HG03108 (cell line): ENCODE measurements around the gene HADH.
A peak's percentile ranks its signal among the peaks of the same experiment; 100 is the strongest.
"Not testable (repeated sequence)": the region's sequence is repeated elsewhere in the genome, so short reads cannot be mapped to it uniquely, and the experiment has no call there.

Experiments used
- ATAC-seq: cut with Tn5 transposase; IDR thresholded peaks from one replicate; pipeline ENCODE4 v1.9.1; 2021; ENCODE audit warnings: moderate library complexity; ENCODE audit not compliant: unreplicated experiment

Gene HADH

DNA sequence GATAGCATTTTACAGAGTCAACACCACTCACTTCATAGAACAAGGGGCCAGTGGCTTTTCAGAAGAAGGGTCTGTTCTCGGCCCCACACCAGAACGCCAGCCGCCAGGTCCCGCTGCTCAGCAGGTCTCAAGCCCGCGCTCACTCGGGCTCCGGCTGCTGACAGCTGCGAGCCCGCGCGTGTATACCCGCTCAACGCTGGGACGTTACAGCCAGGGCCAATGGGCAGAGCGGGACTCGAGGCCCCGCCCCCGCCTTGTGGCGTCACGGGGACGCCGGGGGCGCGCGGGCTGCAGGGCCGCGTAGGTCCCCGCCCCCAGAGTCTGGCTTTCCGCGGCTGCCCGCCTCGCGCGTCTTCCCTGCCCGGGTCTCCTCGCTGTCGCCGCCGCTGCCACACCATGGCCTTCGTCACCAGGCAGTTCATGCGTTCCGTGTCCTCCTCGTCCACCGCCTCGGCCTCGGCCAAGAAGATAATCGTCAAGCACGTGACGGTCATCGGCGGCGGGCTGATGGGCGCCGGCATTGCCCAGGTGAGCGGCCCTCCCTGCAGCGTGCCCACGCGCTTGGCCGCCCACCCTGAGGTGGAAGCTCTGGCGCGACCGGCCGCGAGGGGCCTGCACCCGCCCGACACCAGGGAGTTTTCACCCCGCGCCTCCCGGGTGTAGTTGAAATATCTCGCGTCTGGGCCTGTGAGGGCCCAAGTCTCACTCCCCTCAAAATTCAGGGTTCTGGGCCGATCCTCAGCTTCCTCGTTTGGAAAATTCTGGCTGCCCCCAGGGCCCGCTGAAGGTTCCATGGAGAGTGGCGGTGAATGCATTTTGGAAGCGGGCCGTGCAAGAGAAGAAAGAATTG, at the start of gene HADH:
HADH (plus strand) TSS at position 353 of the 850 bp plus-strand sequence; CDS start at position 397, 44 bp downstream.
- ATAC-seq, result peak; percentile 95

- no peak for ATAC-seq
These were observed 43.9 kb upstream of the HADH start for GRCh38 chr4:107945809-107946208.

DNA sequence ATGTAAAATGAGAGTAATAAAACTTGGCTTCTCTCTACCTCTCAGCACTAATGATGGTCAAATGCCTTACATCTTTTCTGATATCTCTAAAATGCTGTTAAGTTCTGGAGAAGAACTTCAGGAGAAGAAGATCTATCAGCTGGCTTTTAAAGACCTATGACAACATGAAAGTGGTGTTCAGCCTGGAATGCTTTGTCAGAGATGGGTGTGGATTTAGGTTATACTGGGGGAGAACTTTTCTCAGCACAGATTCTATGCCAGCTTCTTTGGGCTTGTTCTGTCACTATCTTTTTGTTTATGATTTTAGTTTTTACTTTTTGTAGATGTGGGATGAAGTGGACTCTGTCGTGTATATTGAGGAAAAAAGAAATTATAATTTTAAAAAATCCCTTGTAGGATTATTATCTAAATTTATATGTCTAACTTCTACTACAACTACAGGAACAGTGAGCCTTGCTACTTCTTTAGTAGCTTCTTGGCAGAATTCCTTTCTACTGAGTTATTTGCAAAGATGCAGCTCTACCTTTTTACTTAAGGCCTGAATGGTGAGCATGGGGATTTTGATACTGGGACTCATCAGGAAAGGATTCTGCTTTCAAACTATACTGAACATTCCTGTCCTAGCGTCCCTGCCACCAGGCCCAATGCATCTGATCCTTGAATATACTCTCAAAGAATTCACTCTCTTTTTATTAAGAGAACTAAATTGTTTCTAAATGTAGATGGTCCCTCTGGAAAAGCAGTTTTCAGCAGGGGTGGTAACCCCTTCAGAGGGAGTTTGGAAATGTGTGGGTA, 38.7 kb upstream of the HADH start:
- no peak for ATAC-seq

DNA sequence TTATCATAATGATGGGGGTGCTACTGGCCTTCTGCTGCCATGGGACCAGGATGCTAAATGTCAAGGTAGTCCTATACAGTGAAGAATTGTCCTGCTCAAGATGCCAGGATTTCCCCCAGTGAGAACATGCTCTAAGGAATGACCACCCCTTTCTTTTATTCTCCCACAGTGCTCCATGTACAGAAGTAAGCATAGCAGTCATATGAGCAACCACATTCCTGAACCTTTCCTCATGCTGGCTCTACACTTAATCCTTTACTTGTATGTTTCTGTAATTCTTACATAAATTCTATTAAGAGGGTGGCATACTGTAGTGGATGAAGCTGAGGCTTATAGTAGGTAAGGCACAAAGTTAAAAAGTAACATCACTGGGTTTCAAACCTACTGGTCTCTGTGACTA, 38.1 kb upstream of the HADH start:
- no peak for ATAC-seq

GRCh38 chr4:107956011-107956410, 33.7 kb upstream of the HADH start:
- ATAC-seq, result no peak

DNA sequence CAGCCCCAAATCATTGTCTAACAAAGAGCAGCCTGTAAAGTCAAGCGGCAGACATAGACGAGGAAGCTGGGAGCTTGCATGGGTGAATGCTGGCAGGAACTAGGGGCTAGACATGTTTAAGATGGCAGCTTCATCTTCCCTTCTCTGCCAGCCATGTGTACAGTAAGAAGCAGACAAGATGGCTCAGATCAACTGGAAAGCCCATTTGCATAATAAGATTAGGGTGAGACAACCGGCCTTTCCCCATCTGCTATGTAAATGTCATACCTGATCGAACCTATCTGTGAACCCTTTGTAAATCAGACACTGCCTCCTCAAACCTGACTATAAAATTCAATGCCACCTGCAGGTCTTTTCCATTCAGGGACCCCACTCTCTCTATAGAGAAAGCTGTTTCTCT, 22.8 kb upstream of the HADH start:
- no peak for ATAC-seq

- ATAC-seq, result not testable (repeated sequence)
These were observed 22.2 kb upstream of the HADH start for GRCh38 chr4:107967519-107967918.

DNA sequence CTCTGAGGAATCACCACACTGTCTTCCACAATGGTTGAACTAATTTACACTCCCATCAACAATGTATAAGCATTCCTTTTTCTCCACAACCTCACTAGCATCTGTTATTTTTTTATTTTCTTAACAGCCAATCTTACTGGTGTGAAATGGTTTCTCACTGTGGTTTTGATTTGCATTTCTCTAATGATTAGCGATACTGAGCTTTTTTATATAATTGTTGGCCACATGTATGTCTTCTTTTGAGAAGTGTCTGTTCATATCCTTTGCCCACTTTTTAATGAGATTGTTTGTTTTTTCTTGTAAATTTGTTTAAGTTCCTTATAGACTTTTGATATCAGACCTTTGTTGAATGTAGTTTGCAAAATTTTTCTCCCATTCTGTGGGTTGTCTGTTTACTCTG, 21.8 kb upstream of the HADH start:
- ATAC-seq, result not testable (repeated sequence)

DNA sequence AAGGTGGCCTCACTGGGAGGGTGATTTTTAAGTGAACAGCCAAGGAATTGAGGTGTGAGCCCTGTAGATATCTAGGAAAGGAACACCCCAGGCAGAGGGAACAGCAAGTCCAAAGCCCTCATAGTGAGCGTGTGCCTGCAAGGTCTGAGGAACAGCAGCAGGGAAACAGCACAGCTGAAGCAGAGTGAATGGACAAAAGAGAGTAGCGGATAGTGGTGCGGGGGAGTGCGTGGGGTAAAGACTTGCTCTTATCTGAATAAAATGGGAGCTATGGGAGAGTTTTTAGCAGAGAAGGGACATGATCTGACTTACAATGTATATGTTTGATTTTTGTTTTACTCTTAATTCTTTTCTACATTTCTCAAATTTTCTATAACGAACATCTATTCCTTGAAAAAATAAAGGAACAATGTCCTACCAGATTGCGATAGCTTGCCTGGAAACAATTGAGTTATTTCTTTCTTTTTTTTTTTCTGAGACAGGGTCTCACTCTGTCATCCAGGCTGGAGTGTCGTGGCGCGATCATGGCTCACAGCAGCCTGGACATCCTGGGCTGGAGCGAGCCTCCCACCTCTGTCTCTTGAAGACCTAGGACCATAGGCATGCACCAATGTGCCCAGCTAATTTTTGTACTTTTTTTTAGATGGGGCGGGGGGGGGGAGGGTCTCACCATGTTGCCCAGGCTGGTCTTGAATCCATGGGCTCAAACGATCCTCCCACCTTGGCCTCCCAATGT, 19.5 kb upstream of the HADH start:
- ATAC-seq, result no peak

GRCh38 chr4:107972605-107973004, 17.1 kb upstream of the HADH start:
- no peak for ATAC-seq

- ATAC-seq, result no peak
These were observed 15.2 kb upstream of the HADH start for GRCh38 chr4:107974523-107974922.

DNA sequence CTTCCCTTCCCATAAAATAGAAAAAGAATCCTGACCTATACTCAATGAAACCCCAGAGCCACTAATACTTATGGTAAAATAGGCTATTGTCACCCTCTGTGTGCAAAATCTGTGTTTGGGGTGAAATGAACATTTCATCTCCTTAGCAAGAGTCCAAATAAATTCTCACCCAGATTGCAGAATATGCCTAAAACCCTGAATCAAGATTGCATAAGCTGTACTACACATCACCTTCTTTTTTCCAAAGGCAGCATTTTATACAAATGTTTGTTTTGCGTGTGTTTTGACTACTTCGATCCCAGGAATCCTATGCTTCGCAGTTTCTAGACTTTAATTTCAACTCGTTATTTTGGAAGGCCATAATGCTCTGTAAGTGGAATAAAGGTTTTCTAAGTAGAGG, 12.2 kb upstream of the HADH start:
- ATAC-seq, result no peak

- ATAC-seq, result no peak
These were observed 11.6 kb upstream of the HADH start for GRCh38 chr4:107977966-107978705.

DNA sequence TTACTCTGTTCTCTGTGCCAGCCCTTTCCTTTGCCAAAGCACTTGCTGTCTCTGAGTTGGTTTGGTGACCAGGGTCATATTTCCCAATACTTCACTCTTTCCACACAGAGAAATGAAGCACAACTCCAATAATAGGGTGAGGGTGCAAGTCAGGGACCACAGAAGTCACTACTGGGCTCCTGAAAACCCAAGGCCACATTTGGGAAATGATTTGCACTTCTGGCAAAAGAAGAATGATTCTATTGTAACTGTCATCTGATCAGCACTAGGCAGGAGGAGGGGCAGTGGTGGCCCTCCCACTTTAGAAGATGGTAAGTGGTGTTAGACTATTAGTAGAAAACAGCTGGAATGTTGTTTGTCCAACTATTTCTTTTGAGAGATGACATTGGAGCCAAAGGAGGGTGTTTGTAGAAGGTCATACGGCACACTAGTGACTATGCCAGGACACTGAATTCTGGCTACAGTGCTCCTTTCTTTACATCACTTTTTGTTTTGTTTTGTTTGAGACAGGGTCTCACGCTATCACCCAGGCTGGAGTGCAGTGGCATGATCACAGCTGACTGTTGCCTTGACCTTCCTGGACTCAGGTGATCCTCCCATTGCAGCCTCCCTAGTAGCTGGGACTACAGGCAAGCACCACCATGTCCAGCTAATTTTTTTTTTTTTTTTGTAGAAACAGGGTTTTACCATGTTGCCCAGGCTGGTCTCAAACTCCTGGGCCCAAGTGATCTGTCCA, 10.8 kb upstream of the HADH start:
- no peak for ATAC-seq

DNA sequence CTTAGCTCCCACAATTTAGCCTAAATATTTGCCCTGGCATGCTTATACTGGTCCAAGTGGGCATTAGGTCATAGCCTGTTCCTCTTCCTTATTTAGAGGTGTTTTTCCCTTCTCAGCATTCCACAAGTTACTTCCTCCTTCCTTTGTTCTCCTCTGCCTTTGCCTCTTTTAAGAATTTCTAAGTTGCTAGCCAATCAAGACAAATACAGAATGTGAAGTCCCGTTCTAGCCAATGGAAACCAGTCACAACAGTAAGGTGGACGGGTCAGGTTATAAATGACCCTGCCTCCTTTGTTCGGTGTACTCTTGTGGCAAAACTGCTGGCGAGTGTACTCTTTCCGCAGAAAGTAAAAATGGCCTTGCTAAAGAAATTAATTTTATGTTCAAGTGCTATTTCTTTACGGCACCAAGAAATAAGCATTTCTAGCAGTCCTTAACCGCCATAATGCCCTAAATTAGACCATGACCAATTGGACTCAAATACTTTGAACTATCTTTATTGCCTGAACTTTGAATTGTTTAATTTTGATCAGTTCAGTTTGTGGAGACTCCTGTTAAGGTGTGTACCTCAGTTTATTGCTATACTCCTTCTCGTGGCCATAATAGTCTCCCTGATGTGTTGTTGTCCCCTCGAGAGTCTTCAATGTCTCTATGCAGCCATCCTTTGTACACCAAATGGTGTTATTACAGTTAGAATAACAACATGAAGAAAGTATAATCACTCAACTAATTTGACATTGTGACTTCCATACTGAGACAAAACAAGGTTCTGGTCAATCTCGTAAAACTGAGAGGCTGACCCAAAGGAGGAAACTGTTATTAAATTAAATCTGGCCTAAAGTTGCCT, 1.6 kb upstream of the HADH start:
- ATAC-seq, result no peak

DNA sequence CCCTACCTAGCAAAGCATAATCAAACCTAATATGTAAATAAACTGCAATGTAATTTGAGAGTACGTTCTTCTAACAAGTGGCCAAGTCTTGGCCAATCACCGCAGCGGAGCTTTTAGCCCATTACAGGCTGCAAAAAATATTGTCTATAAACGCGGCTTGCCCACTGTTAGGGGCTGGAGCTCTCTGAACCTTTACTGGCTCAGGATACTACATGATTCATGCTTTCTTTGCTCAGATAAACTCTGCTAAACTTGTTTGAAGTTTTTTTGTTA, 990 bp upstream of the HADH start:
- ATAC-seq, result no peak

GRCh38 chr4:107989162-107989536, 540 bp upstream of the HADH start:
- ATAC-seq, result no peak

- ATAC-seq, result no peak
These were observed 2.4 kb downstream of the HADH start for GRCh38 chr4:107991945-107992630.

GRCh38 chr4:107993969-107994368, 4.3 kb downstream of the HADH start:
- peak; percentile 50 for ATAC-seq
